HG03139 (cell line): ENCODE data around the gene PNPLA6.

Source experiments
- ATAC-seq: cut with Tn5 transposase; IDR thresholded peaks from one replicate; pipeline ENCODE4 v1.9.1; 2021; ENCODE audit not compliant: unreplicated experiment

The PNPLA6 gene

GRCh38 chr19:7595466-7596133 lies 60.1 kb downstream of the PNPLA6 start, which contains the start of gene CAMSAP3:
CAMSAP3 (plus strand) TSS chr19:7595863; CDS start chr19:7596003, 140 bp downstream.
- no peak for ATAC-seq

GRCh38 chr19:7596211-7596937 lies 60.9 kb downstream of the PNPLA6 start:
- no peak for ATAC-seq

GRCh38 chr19:7597689-7598088 lies 62.2 kb downstream of the PNPLA6 start:
- no peak for ATAC-seq

DNA sequence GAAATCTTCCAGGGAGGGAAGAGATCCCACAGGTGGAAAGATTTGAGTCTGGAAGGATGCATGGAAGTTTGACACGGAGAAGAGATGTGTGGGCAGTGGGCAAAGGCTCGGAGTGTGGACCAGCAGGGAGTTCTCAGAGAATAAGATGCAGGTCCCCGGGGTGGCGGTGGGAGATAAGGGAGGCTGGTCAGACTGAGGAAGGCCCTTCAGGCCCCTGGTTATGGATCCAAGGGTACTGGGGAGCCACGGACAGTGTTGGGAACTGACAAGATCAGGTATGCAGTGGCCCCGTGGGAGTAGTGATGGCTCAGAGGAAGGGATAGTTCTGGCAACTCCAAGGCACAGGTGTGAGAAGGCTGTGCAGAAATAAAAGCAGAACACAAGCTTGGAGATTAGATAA lies 62.7 kb downstream of the PNPLA6 start:
- ATAC-seq: no peak

DNA sequence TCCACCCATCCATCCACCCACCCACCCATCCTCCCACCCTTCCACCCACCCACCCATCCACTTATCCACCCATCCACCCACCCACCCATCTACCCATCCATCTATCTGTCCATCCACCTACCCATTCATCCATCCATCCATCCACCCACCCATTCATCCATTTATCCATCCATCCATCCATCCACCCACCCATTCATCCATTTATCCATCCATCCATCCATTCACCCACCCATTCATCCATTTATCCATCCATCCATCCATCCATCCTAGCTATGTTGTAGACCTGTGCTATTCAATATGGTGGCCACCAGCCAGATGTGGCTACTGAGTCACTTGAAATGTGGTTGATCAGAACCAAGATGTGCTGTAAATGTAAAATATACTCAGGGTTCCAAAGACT lies 65.2 kb downstream of the PNPLA6 start:
- ATAC-seq: no peak

- no peak for ATAC-seq
Measured at GRCh38 chr19:7602240-7602934, 66.9 kb downstream of the PNPLA6 start.

GRCh38 chr19:7602935-7603497 lies 67.5 kb downstream of the PNPLA6 start:
- no peak for ATAC-seq

- no peak for ATAC-seq
Measured at GRCh38 chr19:7603919-7604318, 68.4 kb downstream of the PNPLA6 start.

- no peak for ATAC-seq
Measured at GRCh38 chr19:7605490-7606222, 70.1 kb downstream of the PNPLA6 start.

DNA sequence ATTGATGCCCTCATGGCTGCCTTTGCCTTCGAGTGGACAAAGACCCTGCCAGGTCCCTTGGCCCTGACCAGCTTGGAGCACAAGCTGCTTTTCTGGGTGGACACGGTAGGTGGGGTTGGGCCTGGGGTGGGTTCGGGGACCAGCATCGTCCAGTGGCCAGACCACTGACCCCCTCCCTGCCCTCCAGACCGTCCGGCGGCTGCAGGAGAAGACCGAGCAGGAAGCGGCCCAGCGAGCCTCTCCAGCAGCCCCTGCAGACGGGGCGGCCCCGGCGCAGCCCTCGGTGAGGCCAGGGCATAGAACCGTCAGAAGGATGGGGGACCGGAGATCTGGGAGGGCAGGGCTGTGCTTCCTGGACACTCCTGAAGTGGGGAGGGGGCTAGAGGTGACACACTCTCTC lies 70.8 kb downstream of the PNPLA6 start:
- ATAC-seq: no peak

GRCh38 chr19:7607212-7607873 lies 71.8 kb downstream of the PNPLA6 start:
- ATAC-seq: no peak

DNA sequence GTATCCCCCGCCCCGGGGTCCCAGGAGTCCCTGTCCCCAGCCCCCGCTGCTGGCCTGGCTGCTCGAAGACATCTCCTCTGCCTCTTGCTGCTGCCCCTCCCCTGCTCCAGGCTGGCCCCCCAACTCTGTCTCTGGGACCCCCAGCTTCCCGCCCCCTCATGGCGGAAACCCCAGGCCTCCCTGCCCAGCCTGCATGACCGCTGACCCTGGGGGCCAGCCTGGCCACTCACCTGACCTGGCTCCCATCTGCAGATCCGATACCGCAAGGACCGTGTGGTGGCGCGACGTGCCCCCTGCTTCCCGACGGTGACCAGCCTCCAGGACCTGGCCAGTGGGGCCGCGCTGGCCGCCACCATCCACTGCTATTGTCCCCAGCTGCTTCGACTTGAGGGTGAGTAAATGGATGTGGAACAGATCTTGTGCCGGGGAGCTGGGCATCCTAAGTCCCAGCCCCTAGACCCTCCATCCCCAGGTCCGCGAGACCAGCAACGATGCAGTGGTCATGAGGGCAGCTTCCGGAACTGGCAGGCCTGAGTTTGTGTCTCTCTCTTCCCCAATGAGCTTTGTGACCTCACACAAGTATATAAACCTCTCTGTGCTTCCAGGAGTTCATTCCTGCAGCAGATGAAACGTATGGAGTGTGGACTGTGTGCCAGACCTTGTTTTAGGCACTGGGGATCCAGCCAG lies 72.5 kb downstream of the PNPLA6 start:
- no peak for ATAC-seq

GRCh38 chr19:7610491-7611240 lies 75.1 kb downstream of the PNPLA6 start:
- no peak for ATAC-seq
